Endothelial cell of hepatic sinusoid (primary cell): ENCODE results near the gene TJP1.
"Not testable (repeated sequence)": the region's sequence is repeated elsewhere in the genome, so short reads cannot be mapped to it uniquely, and the experiment has no call there.

ENCODE experiments used
- in situ Hi-C: cut with HindIII; loops from 2 replicates; pipeline ENCODE4 v1.10.0; 2017; ENCODE audit warnings: low sequenced_read_pairs

The TJP1 gene

DNA sequence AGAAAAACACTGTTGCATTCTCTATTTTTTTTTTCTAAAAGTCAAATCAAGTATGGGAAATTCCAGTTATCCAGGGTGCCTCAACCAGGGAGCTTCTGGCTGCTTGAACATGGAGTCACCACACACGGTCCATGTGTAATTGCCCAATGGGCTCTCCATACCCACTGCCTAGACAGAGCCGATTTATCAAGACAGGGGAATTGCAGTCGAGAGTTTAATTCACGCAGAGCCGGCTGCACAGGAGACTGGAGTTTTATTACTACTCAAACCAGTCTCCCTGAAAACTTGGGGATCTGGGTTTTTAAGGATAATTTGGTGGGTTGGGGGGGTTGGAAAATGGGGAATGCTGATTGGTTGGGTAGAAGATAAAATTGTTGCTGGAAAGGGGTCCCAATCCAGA, 149.8 kb downstream of the TJP1 start:
- in situ Hi-C loops: no loop called here

- in situ Hi-C loops: not testable (repeated sequence)
Measured at GRCh38 chr15:29672046-29672445, 150.2 kb downstream of the TJP1 start.

DNA sequence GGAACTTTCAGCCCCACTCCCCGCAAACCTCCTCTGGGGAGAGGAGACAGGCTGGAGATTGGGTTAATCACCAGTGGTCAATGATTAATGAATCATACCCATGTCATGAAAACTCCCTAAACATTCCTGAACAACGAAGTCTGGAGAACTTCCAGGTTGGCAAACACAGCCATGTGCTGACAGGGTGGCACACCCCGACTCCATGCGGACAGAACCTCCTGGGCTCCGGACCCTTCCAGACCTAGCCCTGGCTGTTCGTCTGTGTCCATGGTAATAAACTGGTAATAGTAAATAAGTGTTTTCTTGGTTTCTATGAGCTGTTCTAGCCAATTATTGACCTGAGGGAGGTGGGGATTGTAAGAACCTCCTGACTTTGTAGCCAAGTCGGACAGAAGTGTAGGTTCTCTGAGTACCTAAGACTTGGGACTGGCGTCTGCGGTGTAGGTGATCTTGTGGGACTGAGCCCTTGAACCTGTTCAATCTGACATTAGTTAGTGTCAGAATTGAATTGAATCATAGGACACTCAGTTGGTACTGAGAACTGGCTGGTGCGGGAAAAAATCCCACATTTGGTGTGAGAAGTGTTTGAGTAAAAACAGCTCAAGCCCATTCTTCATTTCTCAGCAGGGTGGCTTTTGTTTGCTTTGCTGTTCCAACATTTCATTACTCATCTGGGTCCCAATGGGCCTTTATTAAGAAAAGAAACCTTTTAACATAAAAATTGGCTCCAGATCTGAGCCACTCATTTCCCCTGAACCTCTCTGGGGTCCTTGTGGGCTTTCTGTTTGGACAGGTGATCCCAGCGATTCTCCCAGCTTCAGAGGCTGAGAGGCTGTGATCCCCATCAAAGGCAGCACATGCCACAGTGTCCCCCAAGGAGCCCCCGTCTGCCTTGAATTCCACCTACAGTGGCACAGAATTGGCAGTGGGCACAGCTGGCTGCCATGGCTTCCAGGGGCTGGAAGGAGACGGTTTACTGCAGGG, 151.0 kb downstream of the TJP1 start:
- in situ Hi-C loops: no loop called here

DNA sequence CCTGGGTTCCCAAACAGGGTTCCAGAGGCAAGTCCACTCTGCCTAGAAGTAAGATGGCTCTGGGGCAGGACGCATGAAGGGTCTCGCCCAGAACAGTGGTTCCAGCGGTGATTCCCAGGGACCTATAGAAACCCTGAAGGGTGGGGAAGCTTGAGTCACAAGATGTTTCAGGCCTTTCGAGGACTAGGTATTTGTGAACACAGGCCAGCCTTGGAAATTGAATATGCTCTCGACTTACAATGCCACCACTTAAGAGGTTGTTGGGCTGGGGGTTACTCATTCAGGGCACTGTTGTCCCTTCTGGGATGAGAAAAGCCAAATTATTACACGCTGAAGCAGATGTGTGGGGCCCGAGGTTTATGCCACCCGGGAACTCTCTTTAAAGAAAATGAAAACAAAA, 152.0 kb downstream of the TJP1 start:
- in situ Hi-C loops: no loop called here

DNA sequence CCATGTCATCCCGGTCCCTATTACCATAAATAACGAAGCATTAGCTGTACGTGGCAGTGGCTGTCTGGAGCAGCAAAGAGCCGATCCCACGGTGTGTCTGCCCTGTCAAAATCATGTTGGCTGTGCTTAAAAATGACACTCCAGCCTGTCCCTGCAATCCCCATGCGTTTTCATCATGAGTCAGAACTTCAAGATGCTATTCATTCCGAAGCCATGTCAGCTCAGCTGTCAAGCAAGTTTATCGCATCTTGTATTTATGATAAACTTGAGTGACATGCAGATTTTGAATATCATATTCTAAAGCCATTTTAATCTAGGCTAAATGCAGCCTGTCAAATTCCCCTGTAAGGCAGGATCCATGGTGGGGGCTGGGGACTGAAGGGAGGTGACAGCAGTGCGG, 152.4 kb downstream of the TJP1 start:
- in situ Hi-C loops: no loop called here

DNA sequence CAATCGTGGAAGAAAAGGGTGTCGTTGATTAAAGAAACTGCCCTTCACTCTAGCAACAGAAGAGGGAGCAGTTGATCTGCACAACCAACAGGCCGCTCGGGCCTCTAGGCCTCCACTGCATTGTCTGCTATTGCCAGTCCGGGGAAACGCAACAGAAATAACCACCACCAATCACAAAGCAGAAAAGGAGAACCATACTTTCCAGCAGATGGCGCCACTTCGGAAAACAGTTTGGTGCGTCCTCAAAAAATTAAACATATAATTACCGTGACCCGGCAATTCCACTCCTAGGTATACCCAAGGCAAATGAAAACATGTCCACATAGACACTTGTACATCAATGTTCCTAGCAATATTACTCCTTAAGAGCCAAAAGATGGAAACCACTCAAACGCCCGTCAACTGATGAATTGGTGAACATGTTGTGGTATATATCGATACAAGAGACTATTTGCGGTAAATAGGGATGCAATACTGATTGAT, 154.1 kb downstream of the TJP1 start:
- in situ Hi-C loops: no loop called here

- in situ Hi-C loops: no loop called here
Measured at GRCh38 chr15:29666241-29666640, 156.0 kb downstream of the TJP1 start.

GRCh38 chr15:29665444-29666003, 156.7 kb downstream of the TJP1 start:
- in situ Hi-C loops: no loop called here

GRCh38 chr15:29664406-29664805, 157.9 kb downstream of the TJP1 start:
- in situ Hi-C loops: no loop called here

- in situ Hi-C loops: not testable (repeated sequence)
Measured at GRCh38 chr15:29657476-29657817, 164.8 kb downstream of the TJP1 start.

- in situ Hi-C loops: no loop called here
Measured at GRCh38 chr15:29656636-29657475, 165.4 kb downstream of the TJP1 start.

- in situ Hi-C loops: no loop called here
Measured at GRCh38 chr15:29652595-29652994, 169.7 kb downstream of the TJP1 start.

GRCh38 chr15:29651476-29652233, 170.6 kb downstream of the TJP1 start:
- in situ Hi-C loops: no loop called here
